ENCODE measurements around the gene ANKRD22.

Gene ANKRD22

DNA sequence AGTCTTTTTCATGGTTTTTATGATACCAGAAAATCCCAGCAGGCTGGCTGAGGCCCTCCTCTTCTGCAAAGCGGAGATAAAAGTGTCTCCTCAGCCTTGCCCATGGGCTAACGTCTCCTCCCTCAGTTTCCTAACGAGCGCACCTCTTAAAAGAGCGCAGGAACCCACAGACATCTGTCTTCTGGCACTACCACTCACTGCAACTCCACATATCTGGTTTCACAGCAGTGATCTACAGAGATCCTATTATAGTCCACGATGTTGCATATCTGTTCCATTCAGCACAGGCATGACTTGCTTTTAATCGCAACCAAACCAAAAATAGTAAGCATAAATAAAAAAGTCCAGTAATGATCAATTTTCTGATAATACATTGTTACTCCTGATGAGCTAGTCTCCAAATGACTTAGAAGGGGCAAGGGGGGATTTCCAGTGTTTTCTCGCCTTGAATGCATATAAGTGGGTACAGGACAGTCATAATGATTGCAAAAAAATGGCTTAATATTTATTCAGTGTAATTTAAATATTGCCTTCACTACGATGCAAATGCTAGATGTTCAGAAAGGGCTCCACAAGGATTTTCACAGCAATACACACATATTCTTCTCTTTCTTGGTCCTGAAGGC lies 20.9 kb downstream of the ANKRD22 start:
- no peak overlapping the region for H3K4me2 ChIP-seq (ENCODE audit: low read length)

DNA sequence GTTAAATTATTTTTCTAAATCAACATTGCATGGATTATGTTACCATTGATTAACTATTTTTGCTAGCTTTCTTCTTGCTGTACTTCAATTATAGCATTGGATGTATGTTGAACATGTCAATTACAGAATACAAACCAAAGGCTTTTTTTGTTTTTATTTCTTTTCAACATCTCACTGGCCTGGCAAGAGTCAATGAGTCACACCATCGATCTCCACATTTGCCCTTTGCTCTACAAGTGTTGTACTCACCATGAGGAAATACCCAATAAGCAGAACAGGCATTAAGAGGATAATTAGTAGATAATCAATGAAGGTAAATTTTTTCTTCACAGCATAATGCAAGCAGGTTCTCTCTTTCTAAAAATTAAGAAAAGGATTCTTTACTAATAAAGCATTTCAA lies 23.3 kb downstream of the ANKRD22 start:
- H3K9ac ChIP-seq (ENCODE audit: low read length): no peak overlapping the region
- no peaks in the 10 kb centered on the region for H3K4me1 ChIP-seq (ENCODE audit: insufficient read depth, low read length, severe bottlenecking)
- H3K27ac ChIP-seq (ENCODE audit: low read depth, low read length, poor library complexity, severe bottlenecking): no peak overlapping the region
- H3K9me3 ChIP-seq (ENCODE audit: low read length): no peaks in the 10 kb centered on the region
- no peak overlapping the region for H2AFZ ChIP-seq (ENCODE audit: low read length)
- no peaks in the 10 kb centered on the region for H3K27me3 ChIP-seq (ENCODE audit: insufficient read depth, low read length)
- H3K36me3 ChIP-seq (ENCODE audit: insufficient read depth, low read length): no peaks in the 10 kb centered on the region
- no peaks in the 10 kb centered on the region for H3F3A ChIP-seq (ENCODE audit: insufficient read depth, low read length)
- no peak for TF ChIP-seq EZH2 (IDR thresholded peaks at IDR 0.05; ENCODE audit: borderline replicate concordance, low read length)
- TF ChIP-seq, protein P1, sequence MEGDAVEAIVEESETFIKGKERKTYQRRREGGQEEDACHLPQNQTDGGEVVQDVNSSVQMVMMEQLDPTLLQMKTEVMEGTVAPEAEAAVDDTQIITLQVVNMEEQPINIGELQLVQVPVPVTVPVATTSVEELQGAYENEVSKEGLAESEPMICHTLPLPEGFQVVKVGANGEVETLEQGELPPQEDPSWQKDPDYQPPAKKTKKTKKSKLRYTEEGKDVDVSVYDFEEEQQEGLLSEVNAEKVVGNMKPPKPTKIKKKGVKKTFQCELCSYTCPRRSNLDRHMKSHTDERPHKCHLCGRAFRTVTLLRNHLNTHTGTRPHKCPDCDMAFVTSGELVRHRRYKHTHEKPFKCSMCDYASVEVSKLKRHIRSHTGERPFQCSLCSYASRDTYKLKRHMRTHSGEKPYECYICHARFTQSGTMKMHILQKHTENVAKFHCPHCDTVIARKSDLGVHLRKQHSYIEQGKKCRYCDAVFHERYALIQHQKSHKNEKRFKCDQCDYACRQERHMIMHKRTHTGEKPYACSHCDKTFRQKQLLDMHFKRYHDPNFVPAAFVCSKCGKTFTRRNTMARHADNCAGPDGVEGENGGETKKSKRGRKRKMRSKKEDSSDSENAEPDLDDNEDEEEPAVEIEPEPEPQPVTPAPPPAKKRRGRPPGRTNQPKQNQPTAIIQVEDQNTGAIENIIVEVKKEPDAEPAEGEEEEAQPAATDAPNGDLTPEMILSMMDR (IDR thresholded peaks at IDR 0.05; ENCODE audit: low read length): no peak
- H3K4me2 ChIP-seq (ENCODE audit: low read length): no peak overlapping the region
- H3K79me2 ChIP-seq (ENCODE audit: insufficient read depth, low read length): no peaks in the 10 kb centered on the region
- H3K9me2 ChIP-seq (ENCODE audit: low read depth, low read length): no peaks in the 10 kb centered on the region
- H4K20me1 ChIP-seq (ENCODE audit: insufficient read depth, low read length): no peaks in the 10 kb centered on the region
- H3K4me3 ChIP-seq (ENCODE audit: low read depth, low read length, poor library complexity, severe bottlenecking): no peak overlapping the region

More for the DNA sequence above, 20.9 kb downstream of the ANKRD22 start:
- H3K9me3 ChIP-seq (ENCODE audit: low read length): no peaks in the 10 kb centered on the region
- H2AFZ ChIP-seq (ENCODE audit: low read length): no peak overlapping the region
- H3K79me2 ChIP-seq (ENCODE audit: insufficient read depth, low read length): no peaks in the 10 kb centered on the region
- no peak overlapping the region for H3K4me3 ChIP-seq (ENCODE audit: low read depth, low read length, poor library complexity, severe bottlenecking)
- H4K20me1 ChIP-seq (ENCODE audit: insufficient read depth, low read length): no peaks in the 10 kb centered on the region
- TF ChIP-seq, protein P1 (IDR thresholded peaks at IDR 0.05; ENCODE audit: low read length): no peak
- no peak for TF ChIP-seq EZH2 (IDR thresholded peaks at IDR 0.05; ENCODE audit: borderline replicate concordance, low read length)
- H3K36me3 ChIP-seq (ENCODE audit: insufficient read depth, low read length): no peaks in the 10 kb centered on the region
- H3K27ac ChIP-seq (ENCODE audit: low read depth, low read length, poor library complexity, severe bottlenecking): no peak overlapping the region
- no peaks in the 10 kb centered on the region for H3K9me2 ChIP-seq (ENCODE audit: low read depth, low read length)
- no peaks in the 10 kb centered on the region for H3F3A ChIP-seq (ENCODE audit: insufficient read depth, low read length)
- H3K4me1 ChIP-seq (ENCODE audit: insufficient read depth, low read length, severe bottlenecking): no peaks in the 10 kb centered on the region
- no peak overlapping the region for H3K9ac ChIP-seq (ENCODE audit: low read length)
- no peaks in the 10 kb centered on the region for H3K27me3 ChIP-seq (ENCODE audit: insufficient read depth, low read length)

DNA sequence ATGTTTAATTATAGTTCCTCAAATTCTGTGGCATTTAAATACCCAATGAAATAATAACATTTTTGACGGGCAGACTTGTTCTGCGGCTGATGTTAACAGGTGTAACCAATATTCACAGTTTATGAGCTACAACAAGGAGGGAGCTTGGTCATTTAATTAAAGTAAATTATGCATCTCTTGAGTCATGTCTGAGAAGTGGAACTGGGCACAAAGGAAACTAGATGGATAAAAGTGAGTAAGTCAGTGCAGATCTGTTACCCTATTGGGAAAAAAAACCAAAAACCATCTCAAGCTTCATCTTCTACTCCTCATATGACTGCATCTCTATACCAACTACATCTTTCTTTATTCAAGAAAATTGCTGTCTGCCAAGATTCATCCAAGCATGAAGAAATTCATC lies 24.0 kb downstream of the ANKRD22 start:
- no peaks in the 10 kb centered on the region for H3K9me3 ChIP-seq (ENCODE audit: low read length)
- H3K27me3 ChIP-seq (ENCODE audit: insufficient read depth, low read length): no peaks in the 10 kb centered on the region
- H3K9me2 ChIP-seq (ENCODE audit: low read depth, low read length): no peaks in the 10 kb centered on the region
- no peak overlapping the region for H2AFZ ChIP-seq (ENCODE audit: low read length)
- H3K4me2 ChIP-seq (ENCODE audit: low read length): no peak overlapping the region
- TF ChIP-seq, protein P1 (IDR thresholded peaks at IDR 0.05; ENCODE audit: low read length): no peak
- no peak for TF ChIP-seq EZH2 (IDR thresholded peaks at IDR 0.05; ENCODE audit: borderline replicate concordance, low read length)
- H3K36me3 ChIP-seq (ENCODE audit: insufficient read depth, low read length): no peaks in the 10 kb centered on the region
- H3K9ac ChIP-seq (ENCODE audit: low read length): no peak overlapping the region
- H3K4me3 ChIP-seq (ENCODE audit: low read depth, low read length, poor library complexity, severe bottlenecking): no peak overlapping the region
- no peaks in the 10 kb centered on the region for H3K79me2 ChIP-seq (ENCODE audit: insufficient read depth, low read length)
- no peaks in the 10 kb centered on the region for H3F3A ChIP-seq (ENCODE audit: insufficient read depth, low read length)
- no peak overlapping the region for H3K27ac ChIP-seq (ENCODE audit: low read depth, low read length, poor library complexity, severe bottlenecking)
- H3K4me1 ChIP-seq (ENCODE audit: insufficient read depth, low read length, severe bottlenecking): no peaks in the 10 kb centered on the region
- no peaks in the 10 kb centered on the region for H4K20me1 ChIP-seq (ENCODE audit: insufficient read depth, low read length)

Measured in OCI-LY1 (cell line).